ENCODE data around the gene RSPH3.
"Not testable (repeated sequence)": the region's sequence is repeated elsewhere in the genome, so short reads cannot be mapped to it uniquely, and the experiment has no call there.

Gene RSPH3

DNA sequence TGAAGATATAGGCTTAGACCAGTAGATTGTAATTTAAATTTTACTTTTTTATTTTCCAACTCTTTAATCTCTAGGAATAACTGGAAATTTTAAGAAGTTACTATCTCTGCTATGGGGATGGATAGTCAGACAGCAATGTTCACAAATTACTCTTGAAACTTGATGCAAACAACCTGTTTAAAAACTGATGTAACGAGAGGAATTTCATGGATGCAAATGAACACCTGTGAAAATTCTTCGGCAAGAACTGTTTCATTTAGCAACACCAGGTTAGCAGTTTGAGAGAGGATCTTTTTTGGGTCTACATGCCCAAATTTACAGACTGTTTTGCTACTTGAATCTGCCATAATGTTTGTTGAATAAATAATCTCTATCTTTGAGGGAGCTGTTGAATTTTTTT lies 20.0 kb upstream of the RSPH3 start:
- no peak for DNase-seq

DNA sequence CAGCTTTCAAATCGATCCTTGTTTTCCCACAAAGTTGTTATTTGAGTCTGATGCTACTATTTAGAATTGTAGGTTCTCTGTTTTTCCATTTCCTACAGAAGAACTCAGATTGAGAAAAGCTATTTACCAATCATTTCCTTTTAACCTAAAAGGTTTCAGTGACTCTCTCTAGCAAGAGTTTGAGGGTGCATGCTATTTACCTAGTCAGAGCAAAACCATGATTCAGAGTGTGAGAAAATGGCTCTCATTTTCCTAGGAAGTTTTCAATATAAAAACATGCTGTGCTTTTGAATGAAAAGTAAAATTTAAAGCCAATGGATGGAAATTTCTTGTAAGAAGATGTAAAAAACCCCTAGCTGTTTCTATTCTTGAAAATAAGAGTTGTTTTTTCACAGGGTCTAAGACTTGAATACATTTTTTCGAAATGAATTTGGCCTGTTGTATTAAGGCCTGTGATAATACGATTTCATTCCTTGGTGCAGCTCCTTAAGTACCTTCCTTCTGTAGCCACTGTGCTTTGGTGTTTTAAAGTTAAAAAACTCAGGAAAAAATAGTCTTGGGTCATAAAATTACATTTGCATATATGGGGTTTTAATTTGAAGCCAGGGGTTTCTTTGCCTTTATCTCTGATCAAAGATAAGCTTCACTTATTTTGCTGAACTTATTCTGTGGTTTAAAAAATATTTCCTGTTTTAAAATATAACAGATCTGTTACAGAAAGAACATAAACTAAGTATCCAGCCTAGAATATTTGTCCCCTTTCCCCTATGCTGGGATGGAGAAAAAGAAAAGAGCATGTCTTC lies 18.0 kb upstream of the RSPH3 start:
- DNase-seq, result no peak

DNA sequence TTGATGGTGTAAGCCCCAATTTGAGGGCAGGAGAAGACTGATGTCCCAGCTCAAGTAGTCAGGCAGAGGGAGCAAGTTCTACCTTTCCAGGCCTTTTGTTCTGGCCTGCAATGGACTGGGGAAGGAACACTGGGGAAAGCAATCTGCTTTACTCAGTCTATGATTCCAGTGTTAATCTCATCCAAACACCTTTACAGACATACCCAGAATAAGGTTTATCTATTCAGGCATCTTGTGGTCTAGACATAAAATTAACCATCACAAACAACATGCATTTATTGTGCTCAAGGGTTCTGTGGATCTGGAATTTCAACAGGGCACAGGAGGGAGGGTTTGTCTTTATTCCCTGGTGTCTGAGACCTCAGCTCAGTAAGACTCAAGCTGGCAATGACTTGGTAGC lies 14.4 kb upstream of the RSPH3 start:
- no peak for DNase-seq

DNA sequence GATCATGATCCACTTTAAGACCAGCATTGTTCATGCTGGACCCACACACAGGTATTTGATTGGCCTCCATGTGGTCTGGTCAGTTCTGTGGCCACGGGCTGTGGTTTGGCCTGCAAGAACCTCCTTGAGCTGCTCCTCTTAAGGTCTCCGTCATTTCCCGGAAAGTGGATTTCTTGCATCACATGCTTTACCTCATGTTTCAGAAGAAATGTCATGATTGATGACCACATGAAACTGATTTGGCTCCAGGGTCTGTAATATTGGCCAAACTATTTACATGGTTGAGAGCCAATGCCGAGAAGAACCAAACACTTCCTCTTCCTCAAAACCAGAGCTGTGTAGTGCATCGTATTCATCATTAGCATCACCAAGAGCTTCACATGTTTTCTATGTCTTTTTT lies 13.2 kb upstream of the RSPH3 start:
- no peak for DNase-seq

DNA sequence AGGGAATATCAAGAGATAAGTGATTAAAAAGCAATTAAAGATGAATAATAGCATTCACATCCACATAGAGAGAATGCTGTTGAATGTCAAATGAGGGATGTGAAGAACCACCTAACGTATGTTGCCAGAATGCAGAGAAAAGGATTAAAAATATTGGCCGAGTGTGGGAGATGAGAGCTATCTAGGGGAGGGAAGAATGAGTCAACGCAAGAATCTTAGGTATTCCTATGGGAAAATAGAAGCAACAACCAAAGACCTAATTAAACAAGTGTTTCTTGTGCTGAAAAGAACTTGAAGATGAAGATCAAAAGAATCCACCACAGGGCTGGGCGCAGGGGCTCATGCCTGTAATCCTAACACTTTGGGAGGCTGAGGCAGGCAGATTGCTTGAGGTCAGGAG lies 12.2 kb upstream of the RSPH3 start:
- no peak for DNase-seq

DNA sequence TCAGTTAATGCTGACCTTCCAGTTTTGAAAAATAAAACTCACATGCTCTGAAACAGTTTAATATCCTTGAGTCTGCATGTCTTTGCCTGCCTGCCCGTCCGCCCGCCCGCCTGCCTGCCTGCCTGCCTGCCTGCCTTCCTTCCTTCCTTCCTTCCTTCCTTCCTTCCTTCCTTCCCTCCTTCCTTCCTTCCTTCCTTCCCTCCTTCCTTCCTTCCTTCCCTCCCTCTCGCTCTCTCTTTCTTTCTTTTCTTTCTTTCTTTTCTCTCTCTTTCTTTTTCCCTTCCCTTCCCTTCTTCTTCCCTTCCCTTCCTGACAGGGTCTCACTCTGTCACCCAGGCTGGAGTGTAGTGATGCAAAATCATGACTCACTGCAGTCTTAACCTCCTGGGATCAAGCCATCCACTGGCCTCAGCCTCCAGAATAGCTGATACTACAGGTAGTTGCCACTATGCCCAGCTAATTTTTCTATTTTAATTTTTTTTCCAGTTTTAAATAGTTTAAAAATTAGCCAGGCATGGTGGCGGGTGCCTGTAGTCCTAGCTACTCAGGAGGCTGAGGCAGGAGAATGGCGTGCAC lies 10.1 kb upstream of the RSPH3 start:
- not testable (repeated sequence) for DNase-seq

DNA sequence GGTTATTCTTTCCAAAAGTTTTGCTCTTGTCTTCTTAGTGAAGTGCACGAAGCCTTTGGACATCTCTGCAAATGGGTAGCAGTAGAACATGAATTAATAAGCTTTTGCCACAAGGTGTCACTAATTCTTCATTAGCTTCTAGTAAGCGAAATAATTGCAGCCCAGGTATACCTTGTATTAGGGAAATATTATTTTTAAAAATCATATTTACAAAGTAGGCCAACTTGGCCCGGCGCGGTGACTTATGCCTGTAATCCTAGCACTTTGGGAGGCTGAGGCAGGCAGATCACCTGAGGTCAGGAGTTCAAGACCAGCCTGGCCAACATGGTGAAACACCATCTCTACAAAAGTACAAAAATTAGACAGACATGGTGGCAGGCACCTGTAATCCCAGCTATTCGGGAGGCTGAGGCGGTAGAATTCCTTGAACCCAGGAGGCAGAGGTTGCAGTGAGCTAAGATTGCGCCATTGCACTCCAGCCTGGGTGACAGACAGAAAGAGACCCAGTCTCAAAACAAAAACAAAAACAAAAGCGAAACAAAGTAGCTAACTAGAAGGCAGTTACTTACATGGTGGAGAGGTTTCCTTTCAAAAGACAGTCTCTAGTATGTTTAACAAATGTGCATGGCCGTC lies 8.8 kb upstream of the RSPH3 start:
- DNase-seq, result peak; percentile 61

DNA sequence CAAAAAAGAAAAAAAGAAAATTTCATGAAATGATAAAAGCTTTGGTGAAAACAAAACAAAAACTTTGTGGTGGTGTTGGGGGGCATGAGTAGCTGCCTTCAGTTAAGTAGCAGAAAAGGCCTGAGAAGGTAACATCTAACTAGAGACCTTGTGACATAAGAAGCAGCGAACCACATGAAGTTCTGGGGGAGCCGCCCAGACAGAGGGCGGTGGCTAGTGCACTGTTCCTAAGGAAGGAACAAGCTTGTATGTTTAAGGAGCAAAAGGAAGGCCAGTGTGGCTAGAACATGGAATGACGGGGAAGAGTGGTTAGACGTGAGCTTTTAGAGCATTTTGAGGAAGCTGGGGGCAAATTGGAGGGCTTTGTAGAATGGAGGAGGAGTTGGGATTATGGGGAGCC lies 7.5 kb upstream of the RSPH3 start:
- no peak for DNase-seq

DNA sequence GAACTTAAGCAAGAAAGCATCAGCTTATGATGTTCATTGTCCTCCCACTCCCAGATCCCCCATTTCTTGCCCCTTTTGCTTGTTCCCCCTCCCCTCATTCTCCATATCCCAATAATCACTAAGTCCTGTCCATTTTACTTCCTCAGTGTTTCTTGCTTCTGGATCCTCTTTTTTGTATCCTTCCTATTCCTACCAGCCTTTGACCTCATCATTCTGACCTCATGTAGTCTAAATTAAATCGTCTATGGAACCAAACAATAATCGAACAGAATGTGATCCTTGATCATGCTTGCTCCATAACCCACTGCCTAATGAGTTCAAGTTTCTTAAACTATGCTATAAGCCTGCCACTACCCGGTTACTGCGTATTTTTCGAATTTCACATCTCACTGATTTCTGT lies 5.4 kb upstream of the RSPH3 start:
- no peak for DNase-seq

DNA sequence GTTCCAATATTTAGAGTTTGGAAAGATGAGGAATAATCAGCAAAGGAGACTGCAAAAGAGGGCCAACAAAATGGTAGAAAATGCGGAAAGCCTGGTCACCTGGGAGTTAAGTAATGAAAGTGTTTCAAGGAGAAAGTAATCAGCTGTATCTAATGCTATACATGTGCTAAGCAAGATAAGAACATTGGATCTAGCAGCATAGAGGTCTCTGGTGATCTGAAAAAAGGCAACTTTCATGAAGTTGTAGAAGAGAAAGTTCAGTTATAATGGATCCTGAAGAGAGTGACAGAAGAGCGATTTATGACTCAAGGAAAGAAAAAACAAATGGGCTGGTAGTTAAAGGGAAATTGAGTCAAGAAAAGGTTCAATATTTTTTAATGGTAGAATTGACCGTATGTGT lies 4.6 kb upstream of the RSPH3 start:
- DNase-seq, result no peak

DNA sequence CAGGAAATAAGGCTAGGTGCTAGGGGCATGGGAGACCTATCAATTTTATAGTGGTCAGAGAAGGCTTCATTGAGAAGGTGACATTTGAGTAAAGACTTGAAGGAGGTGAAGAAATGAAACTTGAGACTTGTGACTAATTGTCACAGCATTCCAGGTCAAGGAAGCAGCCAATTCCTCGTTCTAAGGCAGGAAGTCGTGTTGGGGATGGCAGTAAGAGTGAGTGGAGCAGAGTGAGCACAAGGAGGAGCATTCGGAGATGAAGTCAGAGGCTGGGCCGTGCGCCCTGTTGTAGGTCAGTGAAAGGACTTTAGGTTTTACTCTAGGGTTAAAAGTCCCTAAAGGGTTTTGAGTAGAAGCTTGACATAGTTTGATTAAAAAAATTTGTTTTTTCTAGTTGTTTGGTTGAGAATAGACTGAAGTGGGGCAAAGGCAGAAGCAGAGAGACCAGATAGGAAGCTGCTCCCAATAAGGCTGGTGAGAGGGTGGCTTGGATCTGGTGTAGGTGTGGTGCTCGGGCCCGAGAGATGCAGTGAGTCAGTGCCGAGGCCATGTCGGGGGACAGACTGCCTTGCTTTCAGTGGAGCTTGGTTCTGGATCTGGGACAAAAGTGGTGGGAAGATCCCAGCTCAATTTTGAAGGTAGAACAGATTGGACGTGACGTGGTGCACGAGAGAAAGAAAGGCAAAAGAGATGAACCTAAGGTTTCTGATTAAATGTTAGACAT lies 2.6 kb upstream of the RSPH3 start:
- no peak for DNase-seq

DNA sequence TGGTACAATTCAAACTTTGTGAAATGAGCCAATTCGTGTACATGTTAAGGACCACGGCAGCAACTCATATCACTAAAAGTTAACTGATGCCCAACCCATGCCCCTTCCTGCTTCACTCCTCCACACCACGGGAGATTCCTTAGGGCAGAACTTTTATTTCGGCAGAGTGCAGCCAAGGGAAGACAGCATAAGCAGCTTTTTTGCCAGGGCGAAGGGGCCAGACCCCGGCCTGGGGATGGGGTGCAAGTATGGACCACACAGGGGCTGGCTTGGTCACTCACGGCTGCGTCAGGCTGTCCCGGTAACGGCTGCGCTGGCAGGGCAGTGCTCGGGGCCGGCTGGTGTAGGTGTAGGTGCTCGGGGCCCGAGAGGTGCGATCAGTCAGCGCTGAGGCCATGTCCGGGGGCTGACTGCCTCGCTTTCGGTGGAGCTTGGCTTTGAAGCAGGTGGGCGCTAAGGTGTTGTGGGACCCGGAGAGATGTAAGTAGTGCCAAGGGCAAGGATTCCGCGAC lies 792 bp downstream of the RSPH3 start:
- DNase-seq, result peak; percentile 74

DNA sequence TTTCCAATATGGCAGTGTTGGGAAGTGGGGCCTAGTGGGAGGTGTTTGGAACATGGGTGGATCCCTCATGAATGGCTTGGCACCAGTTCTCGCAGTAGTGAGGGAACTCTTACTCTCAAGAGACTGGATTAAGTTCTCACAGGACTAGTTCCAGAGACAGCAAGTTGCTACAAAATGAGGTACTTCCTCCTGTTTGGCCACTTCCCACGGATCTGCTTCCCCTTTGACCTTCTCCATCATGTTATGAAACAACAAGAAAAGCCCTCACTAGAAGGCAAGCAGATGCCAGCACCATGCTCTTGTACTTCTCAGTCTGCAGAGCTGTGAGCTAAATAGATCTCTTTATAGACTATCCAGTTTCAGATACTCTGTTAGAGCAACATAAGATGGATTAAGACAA lies 3.1 kb downstream of the RSPH3 start:
- peak; percentile 4 for DNase-seq

DNA sequence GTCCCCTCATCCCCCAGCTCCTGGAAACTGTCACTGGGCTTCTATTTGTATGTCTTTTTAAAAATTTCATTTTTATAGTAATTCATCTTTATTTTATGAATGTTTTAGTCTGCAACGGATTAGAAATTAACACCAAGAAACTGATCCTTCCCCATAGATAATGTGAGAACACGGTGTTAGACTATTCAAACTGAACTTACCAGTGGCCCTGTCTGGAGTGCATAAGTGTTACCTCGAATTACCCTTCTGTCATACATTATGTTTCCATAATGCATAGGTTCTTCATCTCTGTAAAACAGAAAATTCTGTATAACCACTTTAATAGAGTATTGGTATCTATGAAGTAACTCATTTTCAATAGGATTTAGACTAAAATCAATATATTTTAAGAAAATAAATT lies 6.4 kb downstream of the RSPH3 start:
- DNase-seq, result no peak

DNA sequence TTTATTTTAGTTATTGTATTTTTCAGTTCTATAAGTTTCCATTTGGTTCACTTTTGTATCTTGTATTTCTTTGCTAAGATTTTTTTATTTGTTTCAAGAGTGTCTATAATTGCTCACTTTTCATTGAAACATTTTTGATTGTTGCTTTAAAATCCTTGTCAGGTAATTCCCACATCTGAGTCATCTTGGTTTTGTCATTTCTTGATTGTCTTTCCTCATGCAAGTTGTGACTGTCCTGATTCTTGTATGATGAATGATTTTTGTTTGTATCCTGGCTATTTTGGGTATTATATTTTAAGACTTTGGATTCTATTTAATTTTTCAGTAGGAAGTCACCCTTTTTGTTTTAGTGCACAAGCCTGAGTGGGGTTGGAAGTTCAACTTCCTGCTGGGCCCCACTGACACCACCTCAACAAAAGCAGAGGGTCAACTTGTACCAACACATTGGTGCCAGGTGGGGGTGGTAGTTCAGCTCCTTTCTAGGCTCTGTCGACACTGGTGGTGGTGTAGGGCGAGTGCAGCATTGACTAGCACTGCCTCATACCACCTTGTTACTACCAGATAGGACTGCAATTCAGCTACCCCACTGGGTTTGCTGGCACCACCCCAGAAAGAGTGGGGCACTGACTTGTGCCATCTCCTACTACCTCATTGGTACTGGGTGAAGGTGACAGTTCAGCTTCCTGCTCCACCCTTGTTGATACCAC lies 8.8 kb downstream of the RSPH3 start:
- no peak for DNase-seq

DNA sequence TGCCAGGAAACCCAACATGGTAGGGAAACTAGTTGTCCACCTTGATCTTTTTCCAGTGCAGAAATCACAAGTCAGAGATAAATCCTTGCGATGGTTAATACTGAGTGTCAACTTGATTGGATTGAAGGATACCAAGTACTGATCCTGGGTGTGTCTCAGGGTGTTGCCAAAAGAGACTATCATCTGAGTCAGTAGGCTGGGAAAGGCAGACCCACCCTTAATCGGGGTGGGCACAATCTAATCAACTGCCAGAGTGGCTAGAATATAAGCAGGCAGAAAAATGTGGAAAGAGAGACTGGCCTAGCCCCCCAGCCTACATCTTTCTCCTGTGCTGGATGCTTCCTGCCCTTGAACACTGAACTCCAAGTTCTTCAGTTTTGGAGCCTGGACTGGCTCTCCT lies 10.3 kb downstream of the RSPH3 start:
- not testable (repeated sequence) for DNase-seq

DNA sequence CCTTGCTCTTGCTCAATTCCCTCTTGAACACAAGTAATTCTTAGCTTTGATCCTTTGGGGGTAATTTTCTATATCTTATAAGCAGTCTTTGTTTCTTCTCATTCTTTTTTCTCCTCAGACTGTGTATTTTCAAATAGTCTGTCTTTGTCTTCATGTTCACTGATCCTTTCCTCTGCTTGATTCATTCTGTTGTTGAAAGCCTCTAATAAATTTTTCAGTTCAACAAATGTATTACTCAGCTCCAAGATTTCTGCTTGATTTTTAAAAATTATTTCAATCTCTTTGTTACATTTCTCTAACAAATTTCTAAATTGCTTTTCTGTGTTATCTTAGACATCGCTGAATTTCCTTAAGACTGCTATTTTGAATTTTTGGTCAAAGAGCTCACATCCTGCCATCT lies 11.5 kb downstream of the RSPH3 start:
- no peak for DNase-seq

DNA sequence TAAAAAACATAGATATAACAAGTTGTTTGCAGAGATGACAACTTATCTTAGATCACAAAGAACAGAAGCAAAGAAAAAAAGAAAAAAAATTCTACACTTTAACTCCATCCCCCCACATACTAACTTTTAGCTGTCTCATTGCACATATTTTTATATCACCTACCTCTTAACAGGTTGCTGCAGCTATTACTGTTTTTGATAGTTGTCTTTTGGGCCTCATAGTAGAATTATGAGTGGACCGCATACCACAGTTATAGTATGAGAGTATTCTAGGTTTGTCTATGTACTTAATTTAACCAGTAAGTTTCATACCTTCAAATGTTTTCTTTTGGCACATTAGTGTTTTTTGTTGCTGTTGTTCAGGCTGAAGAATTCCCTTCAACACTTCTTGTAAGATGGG lies 12.3 kb downstream of the RSPH3 start:
- DNase-seq, result no peak

DNA sequence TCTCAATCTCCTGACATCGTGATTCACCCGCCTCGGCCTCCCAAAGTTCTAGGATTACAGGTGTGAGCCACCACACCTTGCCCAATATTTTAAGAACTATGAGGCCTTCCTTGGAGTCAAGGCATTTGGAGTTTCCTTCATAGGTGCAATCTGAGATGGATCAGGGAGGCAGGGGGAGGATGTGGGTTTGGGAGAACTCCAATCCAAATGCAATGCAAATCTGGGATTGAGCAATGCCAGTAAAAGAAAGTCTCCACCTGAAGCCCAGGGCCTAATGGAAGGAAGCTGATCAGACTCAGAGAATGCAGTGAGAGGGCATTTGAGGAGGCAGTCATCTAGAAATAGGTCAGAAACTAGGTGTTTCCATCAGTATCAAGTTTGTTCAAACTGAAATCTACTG lies 21.2 kb downstream of the RSPH3 start:
- DNase-seq, result no peak

DNA sequence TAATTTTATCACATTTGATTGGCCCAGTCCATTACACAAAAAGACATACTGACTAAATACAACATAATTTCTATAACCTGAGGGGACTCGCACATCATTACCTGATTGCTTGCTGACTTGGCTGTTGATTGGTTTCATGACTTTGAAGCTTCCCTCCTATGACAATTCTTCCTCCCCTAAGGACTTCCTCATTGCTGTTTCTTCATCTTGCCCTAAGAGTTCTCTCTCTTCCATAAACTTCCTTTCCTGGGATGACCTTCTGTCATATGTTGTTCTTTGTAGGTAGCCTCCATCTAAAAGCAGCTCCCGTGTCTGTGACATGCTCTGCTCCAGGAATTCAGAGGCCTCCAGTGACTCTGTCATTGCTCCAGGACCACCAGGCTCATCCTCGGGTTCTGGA lies 22.6 kb downstream of the RSPH3 start:
- no peak for DNase-seq

DNA sequence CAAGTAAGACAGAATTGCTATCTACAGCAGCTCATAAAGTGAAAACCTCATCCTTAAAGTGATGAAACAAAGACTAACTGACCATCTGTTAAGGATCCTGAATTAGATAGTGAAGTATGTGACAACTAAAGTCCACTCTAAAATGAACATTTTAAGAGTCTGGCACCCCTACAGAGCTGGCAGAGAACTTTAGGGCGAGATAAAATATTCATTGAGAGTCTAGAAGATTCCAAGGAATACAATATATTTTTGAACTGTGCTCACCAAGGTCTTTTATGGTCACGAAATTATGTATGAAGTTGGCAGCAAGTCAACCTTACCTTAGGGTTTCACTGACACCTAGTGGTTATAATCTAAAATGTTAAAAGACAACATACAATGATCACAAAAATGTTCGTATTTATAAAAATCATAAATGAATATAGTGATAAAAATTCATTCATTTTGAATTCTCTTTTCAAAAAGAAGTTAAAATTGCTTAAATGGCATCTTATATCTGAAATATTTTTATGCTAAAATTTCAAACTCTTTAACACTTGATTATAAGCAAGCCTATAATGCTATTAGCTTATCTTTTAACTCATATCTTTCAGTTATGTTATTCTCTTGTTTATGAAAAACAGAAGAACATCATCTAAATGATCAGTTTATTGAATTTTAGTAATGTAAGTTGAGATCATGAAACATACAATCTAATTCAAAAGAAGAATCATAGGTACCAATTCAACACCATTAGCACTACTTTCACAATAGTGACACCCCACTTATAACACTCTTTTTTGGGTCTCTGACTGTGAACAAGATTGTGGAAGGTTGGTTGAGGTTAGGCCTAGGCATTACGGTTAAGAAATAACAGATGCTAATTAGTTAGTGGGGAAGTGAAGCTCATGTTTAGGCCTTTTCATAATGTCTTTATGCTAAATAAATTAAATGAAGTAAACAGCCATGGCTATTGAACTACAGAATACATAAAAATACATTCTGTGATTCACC lies 27.5 kb downstream of the RSPH3 start:
- DNase-seq, result peak; percentile 66

Data from DMS53 (cell line).